Muscle layer of duodenum (tissue), 2 donors: ENCODE results near the gene SLC25A39.
"Not testable (repeated sequence)": the region's sequence is repeated elsewhere in the genome, so short reads cannot be mapped to it uniquely, and the experiment has no call there.

Source experiments
- H3K27ac ChIP-seq: one replicate; pipeline ENCODE4 v1.7.0; 2013; ENCODE audit warnings: mild to moderate bottlenecking, low read length
- H3K27me3 ChIP-seq: one replicate; pipeline ENCODE4 v1.7.0; 2013; ENCODE audit warnings: low read depth, mild to moderate bottlenecking, control low read depth, low read length
- H3K36me3 ChIP-seq, 2 donors: one replicate each; pipeline ENCODE4 v1.7.0; 2013; ENCODE audit warnings: low read length in 2 of 2, control low read depth in 1 of 2, mild to moderate bottlenecking in 1 of 2; ENCODE audit not compliant: insufficient read depth in 2 of 2, control insufficient read depth in 1 of 2
- H3K4me1 ChIP-seq, 2 donors: one replicate each; pipeline ENCODE4 v1.7.0; 2013; ENCODE audit warnings: low read length in 2 of 2, mild to moderate bottlenecking in 2 of 2, control low read depth in 1 of 2, moderate library complexity in 1 of 2; ENCODE audit not compliant: insufficient read depth in 2 of 2, control insufficient read depth in 1 of 2
- H3K4me3 ChIP-seq, 2 donors: one replicate each; pipeline ENCODE4 v1.7.0; 2013; ENCODE audit warnings: low read length in 2 of 2, low read depth in 1 of 2, mild to moderate bottlenecking in 1 of 2
- H3K9me3 ChIP-seq, 2 donors: one replicate each; pipeline ENCODE4 v1.7.0; 2013; ENCODE audit warnings: low read length in 2 of 2, control low read depth in 1 of 2, mild to moderate bottlenecking in 1 of 2; ENCODE audit not compliant: control insufficient read depth in 1 of 2
- donor health status: healthy.

The SLC25A39 gene

GRCh38 chr17:44345454-44346026, 20.9 kb upstream of the SLC25A39 start:
- H3K27me3 ChIP-seq, result no peaks in the 10 kb centered on the region
- H3K27ac ChIP-seq, result peak overlapping the region; percentile 86
- H3K4me3 ChIP-seq, result peak overlapping the region; percentile 95 to 97
- no peaks in the 10 kb centered on the region for H3K9me3 ChIP-seq
- peaks cover 4 to 20% of the 10 kb centered on the region in 2 donors for H3K36me3 ChIP-seq
- peaks cover 0 to 27% of the 10 kb centered on the region in 2 donors for H3K4me1 ChIP-seq

- H3K4me1 ChIP-seq, result peaks cover 0 to 27% of the 10 kb centered on the region in 2 donors
Observed at GRCh38 chr17:44344939-44345453, 20.4 kb upstream of the SLC25A39 start, which contains the start of gene GRN. TSS of gene GRN (plus strand) at chr17:44345302. CDS start at chr17:44349165, 3,863 bp downstream.

GRCh38 chr17:44343510-44344209, 19.0 kb upstream of the SLC25A39 start:
- no peak overlapping the region for H3K4me3 ChIP-seq
- H3K36me3 ChIP-seq, result peaks cover 0 to 2% of the 10 kb centered on the region in 2 donors
- no peak overlapping the region for H3K27ac ChIP-seq
- H3K4me1 ChIP-seq, result peaks cover 0 to 21% of the 10 kb centered on the region in 2 donors
- H3K9me3 ChIP-seq, result no peaks in the 10 kb centered on the region
- H3K27me3 ChIP-seq, result no peaks in the 10 kb centered on the region

More at GRCh38 chr17:44344939-44345453, 20.4 kb upstream of the SLC25A39 start, which contains the start of gene GRN:
- Histone ChIP-seq H3K9me3 (no peaks in the 10 kb centered on the region), H3K27me3 (no peaks in the 10 kb centered on the region), H3K36me3 (peaks cover 4 to 15% of the 10 kb centered on the region in 2 donors), H3K4me3 (peak within 1 kb of the TSS; percentile 95 to 97), H3K27ac (peak within 1 kb of the TSS; percentile 86)

DNA sequence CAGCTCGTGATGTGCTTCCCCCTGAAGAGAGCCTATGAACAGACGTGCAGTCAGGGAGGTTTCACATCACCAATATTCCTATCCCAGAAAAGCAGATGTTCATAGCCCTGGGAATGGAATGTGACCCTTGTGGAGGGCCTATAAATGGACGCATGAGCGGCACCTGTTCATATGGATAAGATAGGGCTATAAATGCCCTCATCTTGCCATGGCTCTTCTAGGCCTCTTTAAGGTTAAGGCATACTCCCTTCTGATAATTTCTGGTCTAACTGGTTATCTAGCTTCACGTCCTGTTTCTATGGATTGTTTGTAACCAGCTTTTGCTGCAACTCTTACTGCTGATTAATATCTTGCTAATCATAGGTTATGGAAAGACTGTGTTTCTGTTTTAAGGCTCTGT, 15.9 kb upstream of the SLC25A39 start:
- not testable (repeated sequence) for H3K4me3 ChIP-seq, H3K4me1 ChIP-seq, H3K27ac ChIP-seq, H3K9me3 ChIP-seq, H3K27me3 ChIP-seq, H3K36me3 ChIP-seq

DNA sequence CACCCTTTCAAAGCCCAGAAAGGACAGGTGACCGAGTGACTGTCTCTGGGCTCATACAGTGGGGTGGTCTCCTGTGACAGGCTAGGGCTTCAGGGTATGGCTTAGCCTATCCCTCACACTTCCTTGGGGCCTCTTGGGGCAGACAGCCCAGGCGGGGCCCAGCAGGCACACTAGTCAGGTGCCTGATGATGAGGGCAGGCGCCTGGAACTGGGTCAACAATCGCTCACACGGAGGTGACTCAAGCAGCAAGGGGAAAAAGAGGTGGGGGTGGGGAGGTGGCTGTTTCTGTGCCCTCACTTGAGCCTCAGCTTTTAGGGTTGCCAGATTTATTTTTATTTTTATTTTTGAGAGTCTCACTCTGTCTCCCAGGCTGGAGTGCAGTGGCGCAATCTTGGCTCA, 14.1 kb upstream of the SLC25A39 start:
- no peak overlapping the region for H3K27ac ChIP-seq
- no peaks in the 10 kb centered on the region for H3K4me1 ChIP-seq
- H3K27me3 ChIP-seq, result no peaks in the 10 kb centered on the region

GRCh38 chr17:44335968-44336367, 11.3 kb upstream of the SLC25A39 start:
- no peaks in the 10 kb centered on the region for H3K27me3 ChIP-seq
- H3K4me3 ChIP-seq, result no peak overlapping the region
- no peaks in the 10 kb centered on the region for H3K36me3 ChIP-seq
- peaks cover 0 to 5% of the 10 kb centered on the region in 2 donors for H3K4me1 ChIP-seq
- H3K9me3 ChIP-seq, result no peaks in the 10 kb centered on the region
- no peak overlapping the region for H3K27ac ChIP-seq

More for the DNA sequence above, 14.1 kb upstream of the SLC25A39 start:
- Histone ChIP-seq H3K36me3 (no peaks in the 10 kb centered on the region), H3K9me3 (no peaks in the 10 kb centered on the region), H3K4me3 (no peak overlapping the region)

GRCh38 chr17:44335564-44335963, 10.9 kb upstream of the SLC25A39 start:
- no peaks in the 10 kb centered on the region for H3K36me3 ChIP-seq
- peaks cover 0 to 5% of the 10 kb centered on the region in 2 donors for H3K4me1 ChIP-seq
- H3K9me3 ChIP-seq, result no peaks in the 10 kb centered on the region
- H3K27ac ChIP-seq, result no peak overlapping the region
- H3K27me3 ChIP-seq, result no peaks in the 10 kb centered on the region
- H3K4me3 ChIP-seq, result no peak overlapping the region

DNA sequence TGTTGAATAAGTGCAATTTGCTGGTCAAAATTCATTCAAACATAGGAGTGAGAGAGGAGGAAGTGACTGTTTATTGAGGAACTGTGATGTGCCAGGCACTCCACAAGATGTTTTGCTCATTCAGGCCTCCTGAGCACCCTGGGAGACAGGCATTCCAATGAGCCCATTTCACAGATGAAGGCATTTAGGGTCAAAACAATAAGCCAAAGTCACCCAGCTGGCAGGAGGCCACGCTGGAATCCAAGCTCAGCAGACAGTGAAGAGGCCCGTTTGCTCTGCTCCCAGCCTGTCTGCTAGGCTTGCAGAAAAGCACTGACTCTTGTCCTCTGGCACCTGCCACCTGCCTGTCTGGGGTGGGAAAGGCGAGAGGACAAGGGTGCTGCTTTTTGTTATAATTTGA, 10.1 kb upstream of the SLC25A39 start:
- no peak overlapping the region for H3K27ac ChIP-seq
- H3K36me3 ChIP-seq, result no peaks in the 10 kb centered on the region
- peaks cover 0 to 5% of the 10 kb centered on the region in 2 donors for H3K4me1 ChIP-seq

GRCh38 chr17:44334315-44334714, 9.7 kb upstream of the SLC25A39 start:
- no peaks in the 10 kb centered on the region for H3K27me3 ChIP-seq
- no peaks in the 10 kb centered on the region for H3K9me3 ChIP-seq
- H3K36me3 ChIP-seq, result no peaks in the 10 kb centered on the region
- no peak overlapping the region for H3K4me3 ChIP-seq
- no peak overlapping the region for H3K27ac ChIP-seq
- H3K4me1 ChIP-seq, result peaks cover 0 to 5% of the 10 kb centered on the region in 2 donors

More for the DNA sequence above, 10.1 kb upstream of the SLC25A39 start:
- Histone ChIP-seq H3K4me3 (no peak overlapping the region), H3K9me3 (no peaks in the 10 kb centered on the region), H3K27me3 (no peaks in the 10 kb centered on the region)

GRCh38 chr17:44333371-44333770, 8.7 kb upstream of the SLC25A39 start:
- peaks cover 0 to 5% of the 10 kb centered on the region in 2 donors for H3K4me1 ChIP-seq
- H3K36me3 ChIP-seq, result no peaks in the 10 kb centered on the region
- no peaks in the 10 kb centered on the region for H3K27me3 ChIP-seq
- H3K27ac ChIP-seq, result no peak overlapping the region
- no peak overlapping the region for H3K4me3 ChIP-seq
- no peaks in the 10 kb centered on the region for H3K9me3 ChIP-seq

DNA sequence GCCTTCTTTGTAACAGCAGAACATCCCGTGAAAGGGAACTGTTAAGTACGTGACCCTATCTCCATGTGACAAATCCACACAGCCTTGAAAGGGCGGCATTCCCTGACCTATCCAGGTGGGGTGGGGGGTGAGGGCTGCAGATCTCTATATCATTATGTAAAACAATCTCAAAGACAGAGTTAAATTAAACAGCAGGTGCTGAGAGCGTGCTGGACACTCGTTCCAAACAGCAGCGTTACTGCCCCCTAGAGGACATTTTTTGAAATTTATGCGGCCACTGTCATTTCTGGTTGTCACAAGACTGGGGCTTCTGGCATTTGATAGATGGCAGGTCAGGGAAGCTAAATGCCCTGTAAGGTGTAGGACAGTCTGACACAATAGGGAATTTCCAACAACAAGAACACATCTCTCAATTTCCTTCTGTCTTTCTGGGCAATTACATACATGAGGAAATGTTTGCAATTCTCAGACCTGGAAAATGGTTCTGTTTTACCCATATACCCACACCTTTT, 6.7 kb upstream of the SLC25A39 start:
- Histone ChIP-seq H3K4me3 (no peak overlapping the region), H3K27ac (no peak overlapping the region), H3K9me3 (no peaks in the 10 kb centered on the region), H3K36me3 (no peaks in the 10 kb centered on the region), H3K27me3 (no peaks in the 10 kb centered on the region), H3K4me1 (peaks cover 0 to 8% of the 10 kb centered on the region in 2 donors)
